Psoas muscle (tissue), 8 donors: Measurements from ENCODE around the gene PIPOX. TPM values are rescaled to one million over a fixed set of nuclear protein-coding genes. Genes with fewer than 3 reads are reported as not detected.
A peak's percentile ranks its signal among the peaks of the same experiment; 100 is the strongest.

Source experiments
- ATAC-seq, 4 donors: fragments of 200-7000 bp; cut with Tn5 transposase; one replicate each; pipeline ENCODE4 v1.9.1; 2020; ENCODE audit warnings: moderate library complexity in 3 of 4, mild to moderate bottlenecking in 2 of 4
- DNase-seq, 2 donors: peaks; one replicate each; pipeline ENCODE4 v3.0.0-alpha.2; 2020
- H3K27ac ChIP-seq: fragments of 200-600 bp; one replicate; pipeline ENCODE4 v1.8.0; 2022
- H3K27me3 ChIP-seq, 3 donors: fragments of 200-600 bp in 1 of 3; one replicate each; pipeline versions ENCODE4 v1.6.1 to v1.8.0; 2013 to 2022; ENCODE audit warnings: low read length in 2 of 3, mild to moderate bottlenecking in 2 of 3, moderate library complexity in 1 of 3; ENCODE audit not compliant: insufficient read depth in 3 of 3
- H3K36me3 ChIP-seq, 2 donors: fragments of 200-600 bp in 1 of 2; one replicate each; pipeline versions ENCODE4 v1.6.1 to v1.8.0; 2013 to 2022; ENCODE audit warnings: low read depth in 1 of 2, mild to moderate bottlenecking in 1 of 2, moderate library complexity in 1 of 2; ENCODE audit not compliant: insufficient read depth in 1 of 2
- H3K4me1 ChIP-seq: fragments of 200-600 bp; one replicate; pipeline ENCODE4 v1.8.0; 2022
- H3K4me3 ChIP-seq: fragments of 200-600 bp; one replicate; pipeline ENCODE4 v1.8.0; 2022; ENCODE audit warnings: mild to moderate bottlenecking
- H3K9me3 ChIP-seq: fragments of 200-600 bp; one replicate; pipeline ENCODE4 v1.8.0; 2022
- WGBS, 3 donors: extraction: QIAGEN DNeasy Blood & Tissue Kit; methylation state at CpG; one replicate each; pipeline versions ENCODE4 v1.1.6 to v1.1.7; 2013; 5-methylcytosine and 5-hydroxymethylcytosine counted together
- intact Hi-C, 2 donors: fragments of 100-400 bp; cut with DNase I; formaldehyde crosslinking; loops; one replicate each; pipeline versions ENCODE4 v1.11.0 to v1.14.2; 2022
- polyA plus RNA-seq, 3 donors: library from polyadenylated mRNA; stranded (reverse); fragments of 200-250 nt; gene quantifications; one replicate each; pipeline ENCODE4 v1.2.3, GENCODE V29; 2013
- total RNA-seq, 4 donors: library from RNA; stranded (reverse); fragmentation: NEBNext Ultra II Directional in 2 of 4; extraction: Animal tissue kit (Norgen Biotek cat#: 25700) in 2 of 4; gene quantifications; one replicate each; pipeline versions ENCODE4 v1.2.1 to v1.2.4, GENCODE V29; 2021 to 2023
- TF ChIP-seq, protein P1 (sequence below): fragments of 200-600 bp; IDR thresholded peaks from one replicate; pipeline ENCODE4 v1.8.0; 2022; ENCODE audit warnings: antibody characterized with exemption
- donor health status: healthy with polysubstance abuse.
- donor health status: DM: no; HTN: no; CAD: no; lungs with moderate emphysema.
- donor health status: Bipolar disorder and iron deficiency.
- donor health status: healthy.
- donor health status: DM: yes; HTN: yes; CAD: no.
- donor health status: DM: no; HTN: no; CAD: no.
- donor health status: DM: no; HTN: no; CAD: no.
- donor health status: DM: yes; HTN: yes; CAD: no.

The PIPOX gene
- total and polyA plus RNA-seq, 7 donors, result 0.17 to 3.6 (median 0.63) TPM; not detected in 1

DNA sequence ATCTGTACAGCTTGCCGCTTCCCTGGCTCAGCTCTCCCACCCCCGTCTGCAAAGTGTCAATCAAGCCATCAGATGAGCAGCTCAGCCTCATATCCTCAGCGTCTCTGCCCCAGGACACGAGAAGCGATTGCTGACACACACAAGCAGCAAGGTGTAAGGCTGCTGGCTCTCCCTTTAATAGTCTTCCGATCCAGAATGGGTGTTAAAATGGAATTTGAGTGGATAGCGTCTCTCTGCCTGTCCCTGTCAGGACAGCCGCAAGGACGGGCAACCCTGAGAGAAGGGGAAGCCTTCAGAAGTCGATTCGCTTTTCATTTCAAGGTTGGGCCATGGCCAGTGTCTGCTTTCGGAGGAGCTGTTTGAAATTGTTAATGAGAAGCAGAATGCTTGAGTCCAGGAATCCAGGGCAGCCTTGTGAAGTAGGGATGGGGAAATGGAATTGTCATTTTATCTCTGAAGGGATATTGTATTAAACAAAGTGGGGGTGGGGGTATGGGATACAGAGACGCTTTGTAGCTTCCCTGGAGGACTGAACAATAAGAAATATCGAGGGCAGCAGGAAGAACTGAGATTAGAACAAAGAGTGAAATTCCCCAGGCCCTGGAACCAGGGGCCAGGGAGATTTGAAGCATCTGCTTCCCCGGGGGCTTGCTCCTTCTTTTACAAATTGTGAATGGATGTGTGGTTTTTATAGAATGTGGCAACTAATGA, 4.7 kb upstream of the PIPOX start:
- ATAC-seq (no peak), DNase-seq (no peak)
- Histone ChIP-seq H3K4me1 (peaks cover 5% of the 10 kb centered on the region), H3K4me3 (no peak overlapping the region), H3K27ac (no peak overlapping the region), H3K36me3 (no peaks in the 10 kb centered on the region), H3K27me3 (peaks cover 0 to 31% (median 11%) of the 10 kb centered on the region in 3 donors), H3K9me3 (no peaks in the 10 kb centered on the region)
- 19 to 26% (median 19%) methylated on average over 15 of the region's 15 CpGs for WGBS, 3 donors
- intact Hi-C loops, result no loop called here
- TF ChIP-seq, protein P1, sequence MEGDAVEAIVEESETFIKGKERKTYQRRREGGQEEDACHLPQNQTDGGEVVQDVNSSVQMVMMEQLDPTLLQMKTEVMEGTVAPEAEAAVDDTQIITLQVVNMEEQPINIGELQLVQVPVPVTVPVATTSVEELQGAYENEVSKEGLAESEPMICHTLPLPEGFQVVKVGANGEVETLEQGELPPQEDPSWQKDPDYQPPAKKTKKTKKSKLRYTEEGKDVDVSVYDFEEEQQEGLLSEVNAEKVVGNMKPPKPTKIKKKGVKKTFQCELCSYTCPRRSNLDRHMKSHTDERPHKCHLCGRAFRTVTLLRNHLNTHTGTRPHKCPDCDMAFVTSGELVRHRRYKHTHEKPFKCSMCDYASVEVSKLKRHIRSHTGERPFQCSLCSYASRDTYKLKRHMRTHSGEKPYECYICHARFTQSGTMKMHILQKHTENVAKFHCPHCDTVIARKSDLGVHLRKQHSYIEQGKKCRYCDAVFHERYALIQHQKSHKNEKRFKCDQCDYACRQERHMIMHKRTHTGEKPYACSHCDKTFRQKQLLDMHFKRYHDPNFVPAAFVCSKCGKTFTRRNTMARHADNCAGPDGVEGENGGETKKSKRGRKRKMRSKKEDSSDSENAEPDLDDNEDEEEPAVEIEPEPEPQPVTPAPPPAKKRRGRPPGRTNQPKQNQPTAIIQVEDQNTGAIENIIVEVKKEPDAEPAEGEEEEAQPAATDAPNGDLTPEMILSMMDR, result no peak

DNA sequence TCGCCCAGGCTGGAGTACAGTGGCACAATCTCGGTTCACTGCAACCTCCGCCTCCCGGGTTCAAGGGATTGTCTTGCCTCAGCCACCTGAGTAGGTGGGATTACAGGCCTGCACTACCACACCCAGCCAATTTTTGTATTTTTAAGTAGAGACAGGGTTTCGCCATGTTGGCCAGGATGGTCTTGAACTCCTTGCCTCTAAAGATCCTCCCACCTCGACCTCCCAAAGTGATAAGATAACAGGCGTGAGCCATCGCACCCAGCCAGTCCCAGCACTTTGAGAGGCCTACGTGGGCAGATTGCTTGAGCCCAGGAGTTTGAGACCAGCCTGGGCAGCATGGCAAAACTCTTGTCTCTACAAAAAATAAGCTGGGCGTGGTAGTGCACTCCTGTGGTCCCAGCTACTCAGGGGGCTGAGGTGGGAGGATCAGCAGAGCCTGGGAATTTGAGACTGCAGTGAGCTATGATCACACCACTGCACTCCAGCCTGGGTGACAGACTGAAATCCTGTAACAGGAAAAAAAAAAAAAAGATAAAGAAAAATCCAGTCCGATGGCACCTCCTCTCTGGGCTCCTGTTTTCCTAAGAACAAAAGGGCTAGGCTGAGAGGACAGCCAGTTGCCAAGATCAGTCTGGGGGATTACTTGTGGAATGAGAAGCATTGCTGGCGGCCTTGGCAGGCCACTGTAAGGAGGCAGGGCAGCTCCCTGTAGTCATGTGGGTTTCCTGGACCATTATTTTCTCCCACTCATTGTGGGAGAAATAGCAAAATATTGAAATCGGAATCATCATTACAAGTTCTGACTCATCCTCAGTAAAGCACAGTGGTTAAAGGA, 3.0 kb upstream of the PIPOX start:
- intact Hi-C loops, result loop anchor here in 1 of 2 donors (5.0 kb wide), 1 partner anchor 58 kb away; no protein-coding TSS in a partner anchor
- Histone ChIP-seq H3K27me3 (peaks cover 0 to 21% (median 11%) of the 10 kb centered on the region in 3 donors), H3K4me3 (no peak overlapping the region), H3K4me1 (peaks cover 5% of the 10 kb centered on the region), H3K27ac (no peak overlapping the region), H3K9me3 (no peaks in the 10 kb centered on the region), H3K36me3 (no peaks in the 10 kb centered on the region)
- DNase-seq, result no peak
- TF ChIP-seq, protein P1, result no peak
- ATAC-seq, result peak in 3 of 4 donors; percentile 48 to 66 (median 51)
- WGBS, 3 donors, result 70 to 74% (median 71%) methylated on average over 12 to 13 of the region's 13 CpGs

DNA sequence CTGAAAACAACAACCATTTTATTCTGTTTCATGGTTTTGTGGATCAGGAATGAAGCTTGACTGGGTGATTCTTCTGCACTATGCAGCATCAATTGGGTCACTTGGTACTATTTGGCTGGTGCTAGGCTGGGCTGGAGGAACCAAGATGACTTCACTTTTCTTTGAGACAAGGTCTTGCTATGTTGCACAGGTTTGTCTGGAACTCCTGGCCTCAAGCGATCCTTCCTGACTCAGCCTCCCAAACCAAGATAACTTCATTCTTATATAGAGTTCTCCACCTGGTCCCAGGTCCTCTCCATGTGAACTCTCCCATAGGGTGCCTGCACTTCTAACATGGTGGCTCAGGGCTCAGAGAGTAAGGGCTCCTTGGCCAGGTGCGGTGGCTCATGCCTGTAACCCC, 1.9 kb upstream of the PIPOX start:
- TF ChIP-seq, protein P1, result no peak
- Histone ChIP-seq H3K9me3 (no peaks in the 10 kb centered on the region), H3K4me1 (peaks cover 5% of the 10 kb centered on the region), H3K27ac (no peak overlapping the region), H3K4me3 (no peak overlapping the region), H3K27me3 (peaks cover 0 to 13% (median 7%) of the 10 kb centered on the region in 3 donors), H3K36me3 (no peaks in the 10 kb centered on the region)
- no peak for ATAC-seq
- WGBS, 3 donors, result 94 to 97% (median 95%) methylated on average over 2 of the region's 2 CpGs
- no peak for DNase-seq
- intact Hi-C loops, result loop anchor here in 1 of 2 donors (5.0 kb wide), 1 partner anchor 59 kb away; no protein-coding TSS in a partner anchor

DNA sequence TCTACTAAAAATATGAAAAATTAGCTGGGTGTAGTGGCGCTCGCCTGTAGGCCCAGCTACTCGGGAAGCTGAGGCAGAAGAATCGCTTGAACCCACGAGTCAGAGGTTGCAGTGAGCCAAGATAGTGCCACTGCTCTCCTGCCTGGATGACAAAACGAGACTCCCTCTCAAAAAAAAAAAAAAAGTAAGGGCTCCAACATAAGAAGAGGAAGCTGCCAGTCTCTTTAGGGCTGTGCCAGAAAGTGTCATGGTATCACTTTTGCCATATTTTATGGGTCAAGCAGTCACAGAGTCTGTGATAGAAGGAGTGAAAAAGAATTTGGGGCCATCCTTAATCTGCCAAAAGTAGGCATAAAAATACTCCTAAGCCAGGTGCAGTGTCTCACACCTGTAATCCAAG, 1.4 kb upstream of the PIPOX start:
- ATAC-seq (no peak), DNase-seq (no peak)
- 81 to 91% (median 83%) methylated on average over 6 of the region's 6 CpGs for WGBS, 3 donors
- TF ChIP-seq, protein P1, result no peak
- Histone ChIP-seq H3K27ac (no peak overlapping the region), H3K36me3 (no peaks in the 10 kb centered on the region), H3K4me3 (no peak overlapping the region), H3K9me3 (no peaks in the 10 kb centered on the region), H3K4me1 (peaks cover 5% of the 10 kb centered on the region), H3K27me3 (peaks cover 0 to 13% (median 7%) of the 10 kb centered on the region in 3 donors)
- intact Hi-C loops, result loop anchor here in 1 of 2 donors (5.0 kb wide), 1 partner anchor 59 kb away; no protein-coding TSS in a partner anchor
